GM21528 (cell line): ENCODE measurements around the gene GTF2IRD2.
"Not testable (repeated sequence)": the region's sequence is repeated elsewhere in the genome, so short reads cannot be mapped to it uniquely, and the experiment has no call there.

Source experiments
- ATAC-seq: cut with Tn5 transposase; IDR thresholded peaks from one replicate; pipeline ENCODE4 v1.9.1; 2021; ENCODE audit warnings: mild to moderate bottlenecking, moderate library complexity; ENCODE audit not compliant: unreplicated experiment, low FRiP score

GTF2IRD2 gene

GRCh38 chr7:74850833-74851721 is at the start of gene GTF2IRD2:
GTF2IRD2 (minus strand) TSS chr7:74851605; CDS start chr7:74836378, 15,227 bp downstream.
- peak; percentile 78 for ATAC-seq

- peak; percentile 70 for ATAC-seq
Observed at GRCh38 chr7:74890158-74891123, 39.0 kb upstream of the GTF2IRD2 start.

- not testable (repeated sequence) for ATAC-seq
Observed at GRCh38 chr7:74889518-74890129, 38.2 kb upstream of the GTF2IRD2 start.

GRCh38 chr7:74885295-74885694 is 33.9 kb upstream of the GTF2IRD2 start:
- ATAC-seq: not testable (repeated sequence)

GRCh38 chr7:74882110-74882509 is 30.7 kb upstream of the GTF2IRD2 start:
- not testable (repeated sequence) for ATAC-seq

GRCh38 chr7:74874748-74875512 is 23.5 kb upstream of the GTF2IRD2 start:
- ATAC-seq: not testable (repeated sequence)

- not testable (repeated sequence) for ATAC-seq
Observed at GRCh38 chr7:74874104-74874747, 22.8 kb upstream of the GTF2IRD2 start.

GRCh38 chr7:74872542-74872941 is 21.1 kb upstream of the GTF2IRD2 start:
- ATAC-seq: not testable (repeated sequence)

- not testable (repeated sequence) for ATAC-seq
Observed at GRCh38 chr7:74865777-74866176, 14.4 kb upstream of the GTF2IRD2 start.

GRCh38 chr7:74849853-74850252 is 1.6 kb downstream of the GTF2IRD2 start:
- ATAC-seq: not testable (repeated sequence)

GRCh38 chr7:74830411-74830810 is 21.0 kb downstream of the GTF2IRD2 start:
- not testable (repeated sequence) for ATAC-seq

GRCh38 chr7:74829959-74830358 is 21.4 kb downstream of the GTF2IRD2 start:
- not testable (repeated sequence) for ATAC-seq

GRCh38 chr7:74821259-74821658 is 30.1 kb downstream of the GTF2IRD2 start:
- not testable (repeated sequence) for ATAC-seq

- ATAC-seq: peak; percentile 85
Observed at GRCh38 chr7:74820146-74820805, 31.1 kb downstream of the GTF2IRD2 start.

GRCh38 chr7:74815882-74816281 is 35.5 kb downstream of the GTF2IRD2 start:
- ATAC-seq: not testable (repeated sequence)

- not testable (repeated sequence) for ATAC-seq
Observed at GRCh38 chr7:74798644-74799043, 52.8 kb downstream of the GTF2IRD2 start.

GRCh38 chr7:74797848-74798622 is 53.4 kb downstream of the GTF2IRD2 start:
- not testable (repeated sequence) for ATAC-seq
